GM10266 (cell line): Measurements from ENCODE around the gene VSTM4.

Experiments
- DNase-seq: peaks from one replicate; pipeline ENCODE4 v3.0.0; 2012; ENCODE audit errors: extremely low spot score
- TF ChIP-seq, protein P1 (sequence below): IDR thresholded peaks from 2 replicates; pipeline ENCODE4 v1.5.1; 2012; ENCODE audit warnings: mild to moderate bottlenecking, low read depth; ENCODE audit not compliant: control insufficient read depth, insufficient read depth; ENCODE audit errors: missing control alignments

The VSTM4 gene

DNA sequence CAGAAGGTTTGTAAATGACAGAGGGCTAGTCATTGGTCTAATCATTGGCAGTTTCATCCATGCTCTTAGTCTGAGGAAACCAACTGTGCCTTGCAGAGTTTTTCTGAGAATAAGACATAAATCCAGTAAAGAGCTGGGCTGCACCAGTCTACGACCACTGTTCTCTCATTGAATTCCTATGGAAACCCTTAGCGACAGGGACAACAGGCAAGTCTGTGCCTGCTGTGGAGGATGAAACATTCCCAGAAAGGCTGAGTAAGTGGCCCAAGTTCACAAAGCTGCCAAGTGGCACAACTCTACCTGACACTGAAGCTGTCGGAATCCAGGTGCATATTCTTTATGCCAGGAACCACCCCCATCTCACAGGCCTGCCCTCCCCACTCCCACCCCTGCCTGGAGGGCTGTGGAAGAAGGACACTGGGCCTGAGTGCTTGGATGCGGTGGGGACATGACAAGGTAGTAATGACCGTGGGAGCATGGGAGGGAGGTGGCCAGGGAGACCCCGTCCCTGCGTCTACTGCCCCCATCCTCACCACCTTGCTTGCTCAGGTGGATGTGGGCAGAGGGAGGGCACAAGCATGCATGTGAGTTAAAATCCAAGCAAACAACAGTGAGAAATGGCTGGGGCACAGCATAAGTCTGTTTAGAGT lies 58.0 kb downstream of the VSTM4 start:
- no peak for DNase-seq
- TF ChIP-seq, protein P1, sequence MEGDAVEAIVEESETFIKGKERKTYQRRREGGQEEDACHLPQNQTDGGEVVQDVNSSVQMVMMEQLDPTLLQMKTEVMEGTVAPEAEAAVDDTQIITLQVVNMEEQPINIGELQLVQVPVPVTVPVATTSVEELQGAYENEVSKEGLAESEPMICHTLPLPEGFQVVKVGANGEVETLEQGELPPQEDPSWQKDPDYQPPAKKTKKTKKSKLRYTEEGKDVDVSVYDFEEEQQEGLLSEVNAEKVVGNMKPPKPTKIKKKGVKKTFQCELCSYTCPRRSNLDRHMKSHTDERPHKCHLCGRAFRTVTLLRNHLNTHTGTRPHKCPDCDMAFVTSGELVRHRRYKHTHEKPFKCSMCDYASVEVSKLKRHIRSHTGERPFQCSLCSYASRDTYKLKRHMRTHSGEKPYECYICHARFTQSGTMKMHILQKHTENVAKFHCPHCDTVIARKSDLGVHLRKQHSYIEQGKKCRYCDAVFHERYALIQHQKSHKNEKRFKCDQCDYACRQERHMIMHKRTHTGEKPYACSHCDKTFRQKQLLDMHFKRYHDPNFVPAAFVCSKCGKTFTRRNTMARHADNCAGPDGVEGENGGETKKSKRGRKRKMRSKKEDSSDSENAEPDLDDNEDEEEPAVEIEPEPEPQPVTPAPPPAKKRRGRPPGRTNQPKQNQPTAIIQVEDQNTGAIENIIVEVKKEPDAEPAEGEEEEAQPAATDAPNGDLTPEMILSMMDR = no peak

DNA sequence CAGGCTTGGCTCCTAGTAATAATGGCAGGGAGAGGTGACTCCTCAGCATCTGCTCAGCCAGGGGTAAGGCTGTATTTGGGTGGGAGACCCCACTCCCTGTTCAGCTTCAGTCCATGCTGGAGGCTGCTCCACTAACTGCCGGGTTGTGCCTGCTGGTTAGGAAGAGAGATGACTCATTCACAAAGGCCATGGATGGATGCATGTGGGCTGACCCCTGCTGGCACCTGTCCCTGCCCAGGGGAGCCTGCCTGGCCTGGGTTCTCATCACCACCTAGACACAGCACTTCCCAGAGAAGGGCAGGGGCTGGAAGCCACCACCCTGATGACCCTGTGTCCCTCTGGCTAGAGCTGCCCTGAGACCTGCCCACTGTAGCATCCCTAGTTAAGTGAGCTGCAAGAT lies 59.0 kb downstream of the VSTM4 start:
- TF ChIP-seq, protein P1 = no peak
- DNase-seq = no peak

DNA sequence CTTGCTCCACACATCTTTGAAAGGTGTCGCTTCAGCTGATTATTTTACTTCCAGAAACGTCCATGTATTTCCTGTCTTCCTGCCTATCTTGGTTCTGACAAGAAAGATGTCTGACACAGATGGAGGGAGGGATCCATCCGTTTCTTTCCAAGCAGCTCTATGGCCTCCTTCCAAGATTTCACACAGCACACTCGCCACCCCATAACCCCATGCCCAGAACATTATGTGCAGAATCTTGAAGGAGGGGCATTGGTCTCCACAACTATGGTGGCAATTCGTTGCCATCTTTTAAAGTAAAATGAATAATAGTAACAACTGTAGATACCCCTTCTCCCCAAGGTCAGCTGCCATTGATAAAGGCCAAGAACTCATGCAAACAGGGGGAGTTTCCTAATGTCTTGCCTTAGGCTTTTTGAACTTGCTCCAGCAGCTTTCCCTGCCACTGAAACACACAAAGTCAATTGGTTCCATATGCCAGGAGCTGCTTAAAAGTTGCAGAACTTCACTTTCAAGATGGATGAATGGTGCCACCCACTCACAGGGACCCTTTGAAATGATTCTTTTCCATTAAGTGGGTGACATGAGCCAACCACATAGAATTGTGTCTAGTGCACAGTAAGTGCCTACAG lies 60.0 kb downstream of the VSTM4 start:
- TF ChIP-seq, protein P1 = no peak
- DNase-seq = no peak

DNA sequence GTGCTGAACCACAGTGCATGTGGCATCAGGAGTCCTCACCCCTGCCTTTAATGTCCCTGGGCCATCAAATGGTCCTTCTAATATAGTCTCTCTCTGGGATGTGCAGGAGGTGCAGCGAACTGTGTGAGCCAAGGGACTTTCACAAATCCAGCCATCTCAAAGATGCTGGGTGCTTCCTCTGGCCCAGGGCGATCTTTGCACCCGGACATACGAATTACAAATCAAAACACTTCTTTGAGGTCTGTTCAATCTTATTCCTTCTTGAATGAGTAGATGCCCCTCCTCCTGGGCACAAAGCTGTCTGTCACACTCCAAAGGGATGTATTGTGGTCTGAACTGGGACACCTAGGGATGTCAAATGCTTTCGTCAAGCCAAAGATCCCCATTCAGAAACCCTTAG lies 60.6 kb downstream of the VSTM4 start:
- TF ChIP-seq, protein P1 = no peak
- no peak for DNase-seq

DNA sequence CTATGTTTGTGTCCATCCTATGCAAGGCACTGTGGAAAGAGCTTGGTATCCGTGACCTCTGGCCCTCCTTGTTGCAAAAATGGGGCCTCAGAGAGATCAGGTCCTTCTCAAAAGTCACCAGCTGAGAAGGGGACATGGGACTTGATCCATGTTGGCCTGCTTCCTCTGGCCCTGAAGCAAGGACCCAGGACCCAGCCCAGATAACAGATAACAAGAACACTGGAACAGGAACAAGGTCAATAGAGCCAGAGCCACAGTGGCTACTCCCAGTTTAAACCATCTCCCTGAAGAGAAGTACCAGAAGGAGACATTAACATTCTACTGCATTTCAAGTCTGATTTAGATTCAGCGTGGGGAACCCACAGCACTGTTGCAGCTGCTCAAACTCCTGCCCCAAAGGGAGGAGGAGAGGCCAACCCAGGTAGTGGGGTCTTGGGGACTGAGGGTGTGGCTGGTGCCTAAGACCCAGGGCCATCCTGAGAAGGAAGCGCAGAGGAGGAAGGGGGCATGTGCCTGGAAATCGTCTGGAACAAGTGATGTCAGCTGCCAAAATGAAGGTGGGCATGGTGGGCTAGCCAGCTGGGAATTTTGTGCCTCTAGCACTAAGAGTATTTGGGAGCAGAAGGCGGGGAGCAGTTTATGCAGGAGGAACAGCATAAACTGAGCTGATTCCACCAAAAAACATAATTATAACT lies 61.2 kb downstream of the VSTM4 start:
- TF ChIP-seq, protein P1 = no peak
- DNase-seq = no peak

DNA sequence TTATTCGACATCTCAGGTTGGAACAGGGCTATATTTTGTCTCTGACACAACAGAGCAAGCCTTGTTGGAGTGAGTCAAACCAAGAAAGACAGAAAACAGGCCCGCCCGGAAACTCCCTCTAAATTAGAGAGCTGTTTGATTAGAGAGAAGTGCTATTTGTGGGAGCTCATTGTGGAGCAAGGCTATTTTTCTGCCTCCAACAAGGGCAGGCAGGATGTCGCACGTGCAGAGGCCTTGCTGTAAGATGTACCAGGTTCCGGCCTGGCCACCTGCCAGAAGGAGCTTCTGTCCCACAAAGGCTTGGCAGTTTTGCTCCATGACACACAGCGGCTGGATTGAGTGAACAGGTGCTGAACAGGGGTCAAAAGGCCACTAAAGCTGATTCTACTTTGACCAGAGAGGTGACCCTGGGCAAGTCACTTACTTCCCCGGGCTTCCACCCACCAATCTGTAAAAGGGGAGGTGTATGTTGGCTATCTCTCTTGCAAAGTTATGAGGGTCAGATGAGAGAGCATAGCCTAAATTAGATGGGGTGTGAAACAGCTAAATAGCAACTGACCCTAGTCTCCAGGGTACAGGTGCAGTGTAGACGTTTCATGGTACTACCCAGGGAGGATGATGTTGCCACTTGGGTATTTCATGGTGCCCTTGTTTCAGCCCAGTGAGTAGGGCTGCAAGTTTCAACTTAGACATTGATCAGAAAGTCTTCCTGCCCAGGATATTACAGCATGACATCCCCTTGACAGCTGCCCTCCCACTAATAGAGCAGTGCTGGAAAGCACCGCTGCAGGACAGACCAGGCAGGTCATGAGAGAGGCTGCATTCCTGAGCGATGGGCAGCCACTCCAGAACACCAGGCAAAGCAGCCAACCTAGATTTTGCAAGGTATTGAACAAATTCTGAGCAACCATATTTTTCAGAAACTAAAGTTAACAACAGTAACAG lies 62.0 kb downstream of the VSTM4 start:
- TF ChIP-seq, protein P1 = no peak
- peak; percentile 45 for DNase-seq
